Measurements from ENCODE around the gene FOXN1.

FOXN1 gene

DNA sequence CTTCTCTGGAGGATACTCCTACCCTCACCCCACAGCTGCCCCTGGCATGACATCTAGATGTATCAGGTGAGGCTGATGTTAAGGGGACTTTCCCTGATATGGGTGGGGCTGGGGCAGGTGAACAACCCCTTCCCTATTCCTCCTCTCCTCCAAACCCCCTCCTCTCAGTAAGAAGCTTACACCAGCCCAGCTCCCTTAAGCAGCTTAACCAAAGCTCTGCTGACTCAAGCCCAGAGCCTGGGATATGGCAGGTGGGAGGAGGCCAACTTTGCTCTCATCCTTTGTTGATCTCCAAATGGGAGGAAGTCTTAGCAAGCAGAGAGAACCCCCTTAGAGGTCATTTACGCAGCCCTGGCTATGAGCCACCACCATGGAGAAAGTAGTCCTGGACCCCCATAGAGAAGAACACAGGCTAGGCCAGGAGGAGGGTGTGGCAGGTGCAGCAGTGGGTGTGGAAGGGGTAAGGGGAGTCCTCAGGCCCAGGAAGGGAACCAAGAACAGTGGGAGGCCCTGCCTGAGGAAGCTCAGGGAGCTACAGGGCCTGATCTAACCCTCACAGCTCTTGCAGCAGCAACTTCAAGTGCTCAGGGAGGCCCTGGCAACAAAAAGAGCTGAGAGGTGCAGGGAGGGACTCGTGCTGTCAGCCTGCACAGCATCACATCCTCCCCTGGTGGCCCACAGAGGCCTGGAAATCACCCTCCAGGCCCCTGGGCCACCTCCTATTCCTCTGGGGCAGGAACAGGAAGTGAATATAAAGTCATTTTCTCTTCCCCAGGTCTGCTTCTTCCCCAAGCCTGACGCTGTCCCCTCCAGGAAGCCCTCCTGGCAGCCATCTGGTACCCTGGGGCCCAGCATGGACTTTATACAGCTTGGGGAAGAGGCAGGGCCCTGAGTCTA is 43.3 kb downstream of the FOXN1 start:
- peak overlapping the region; percentile 44 to 74 for H3K4me3 ChIP-seq (ENCODE audit: low read depth in 1 of 2, low read length in 1 of 2)
- peaks cover 34% of the 10 kb centered on the region for H3K36me3 ChIP-seq
- peak overlapping the region; percentile 95 for H3K27ac ChIP-seq
- TF ChIP-seq CTCF (IDR thresholded peaks at IDR 0.05) = no peak
- no peaks in the 10 kb centered on the region for H3K27me3 ChIP-seq
- peaks cover 59 to 66% of the 10 kb centered on the region in 2 experiments for H3K4me1 ChIP-seq (ENCODE audit: control insufficient read depth in 1 of 2, insufficient read depth in 1 of 2, low read depth in 1 of 2, low read length in 1 of 2)
- no peaks in the 10 kb centered on the region for H3K9me3 ChIP-seq

DNA sequence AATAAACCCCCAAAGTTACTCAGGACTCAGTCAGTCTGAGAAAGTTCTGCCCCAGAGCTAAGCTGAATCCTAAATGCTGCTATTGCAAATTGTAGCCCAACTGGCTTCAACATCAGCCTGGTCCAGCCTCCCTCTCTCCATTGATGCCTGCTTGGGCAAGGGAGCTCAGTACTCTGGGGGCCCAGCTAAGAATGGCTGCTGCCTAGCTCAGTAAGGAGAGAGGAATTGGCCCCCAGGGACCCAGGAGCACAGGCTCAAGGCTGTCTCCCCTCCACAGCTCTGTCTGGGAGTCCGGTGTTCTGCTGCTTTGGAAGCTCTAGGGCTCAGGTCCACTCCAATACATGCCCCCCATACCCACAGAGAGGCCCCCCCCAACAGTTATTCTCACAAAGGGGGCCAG is 44.7 kb downstream of the FOXN1 start:
- Histone ChIP-seq H3K9me3 (no peaks in the 10 kb centered on the region), H3K4me1 (ENCODE audit: control insufficient read depth in 1 of 2, insufficient read depth in 1 of 2, low read depth in 1 of 2, low read length in 1 of 2) (peaks cover 59 to 66% of the 10 kb centered on the region in 2 experiments), H3K27me3 (no peaks in the 10 kb centered on the region), H3K27ac (peak overlapping the region; percentile 86), H3K36me3 (peaks cover 46% of the 10 kb centered on the region), H3K4me3 (ENCODE audit: low read depth in 1 of 2, low read length in 1 of 2) (peak overlapping the region; percentile 74 to 99)
- TF ChIP-seq CTCF (IDR thresholded peaks at IDR 0.05) = no peak

DNA sequence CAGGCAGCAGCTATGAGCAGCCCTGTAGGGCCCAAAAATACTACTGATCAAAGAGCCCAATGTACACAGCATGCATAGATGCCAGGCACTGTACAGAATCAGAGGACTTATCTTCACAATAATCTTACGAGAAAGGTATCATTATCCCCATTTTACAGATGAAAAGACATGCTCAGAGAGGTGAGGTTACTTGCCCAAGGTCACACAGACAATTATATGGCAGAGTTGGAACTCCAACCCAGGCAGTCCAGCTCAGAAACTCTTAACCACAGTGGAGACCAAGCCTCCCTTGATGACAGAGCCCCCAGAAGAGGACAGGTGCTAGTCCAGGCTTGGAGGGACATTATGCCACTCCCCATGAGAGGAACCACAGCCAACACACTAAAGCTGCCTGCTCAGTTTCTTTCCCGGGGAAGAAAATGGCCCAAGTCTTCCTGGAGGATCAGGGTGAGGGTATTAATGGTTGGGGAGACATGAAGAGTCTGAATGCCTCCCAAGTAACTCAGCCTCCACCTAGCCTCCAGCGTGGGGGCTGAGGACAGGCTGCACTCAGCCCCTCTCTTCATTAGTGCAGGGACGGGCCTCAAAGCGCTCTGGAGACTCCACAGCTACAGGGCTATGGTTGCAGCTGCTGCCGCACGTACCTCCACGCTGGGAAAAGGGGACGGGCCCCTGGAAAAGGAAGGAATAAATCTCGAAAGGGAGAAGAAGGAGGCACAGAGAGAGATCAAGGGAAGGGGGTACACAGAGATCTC is 45.5 kb downstream of the FOXN1 start:
- Histone ChIP-seq H3K36me3 (peaks cover 46% of the 10 kb centered on the region), H3K4me1 (ENCODE audit: control insufficient read depth in 1 of 2, insufficient read depth in 1 of 2, low read depth in 1 of 2, low read length in 1 of 2) (peaks cover 57 to 63% of the 10 kb centered on the region in 2 experiments), H3K9me3 (no peaks in the 10 kb centered on the region), H3K27ac (peak overlapping the region; percentile 86), H3K27me3 (no peaks in the 10 kb centered on the region), H3K4me3 (ENCODE audit: low read depth in 1 of 2, low read length in 1 of 2) (peak overlapping the region; percentile 74 to 99)
- no peak for TF ChIP-seq CTCF (IDR thresholded peaks at IDR 0.05)

DNA sequence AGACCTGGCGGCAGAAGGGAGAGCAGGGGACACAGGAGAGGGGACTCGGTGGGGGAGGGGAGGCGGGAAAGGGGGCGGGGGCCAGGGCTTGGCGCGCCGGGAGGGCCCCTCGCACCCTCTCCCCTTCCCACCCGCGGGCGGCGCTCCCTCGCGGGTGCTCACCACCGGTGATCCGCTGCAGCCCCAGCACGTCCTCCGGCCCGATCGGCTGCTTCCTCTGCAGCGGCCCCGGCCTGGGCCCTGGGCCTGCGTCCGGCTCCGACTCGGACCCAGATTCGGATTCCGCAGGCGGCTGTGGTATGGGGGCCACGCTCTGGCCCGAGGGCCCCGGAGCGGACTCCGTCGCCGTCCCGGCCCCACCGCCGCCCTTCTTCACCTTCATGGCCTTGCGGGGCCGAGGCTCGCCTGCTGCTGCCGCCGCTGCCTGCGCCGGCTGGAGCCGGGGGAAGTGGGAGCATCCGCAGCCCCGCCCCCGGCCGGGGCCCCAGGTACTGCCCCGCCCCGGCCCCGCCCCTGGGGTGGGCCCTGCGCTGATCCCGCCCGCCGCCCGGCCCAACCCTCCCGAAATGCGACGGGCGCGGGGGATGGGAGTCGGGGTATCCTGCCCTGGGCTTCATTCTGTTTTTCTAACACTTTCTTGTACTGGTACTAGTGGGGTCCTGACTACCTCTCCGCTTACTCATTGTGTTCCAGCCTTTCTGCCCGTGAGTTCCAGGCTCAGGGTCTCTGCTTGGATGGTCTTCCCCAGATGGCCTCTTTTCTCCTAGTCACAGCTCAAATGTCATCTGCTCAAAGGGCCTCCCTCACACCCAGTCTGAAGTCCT is 46.2 kb downstream of the FOXN1 start, which contains the start of gene UNC119:
TSS of gene UNC119 (minus strand) at position 449 of the 824 bp plus-strand sequence. CDS start at position 382, 67 bp downstream.
- peaks cover 49 to 55% of the 10 kb centered on the region in 2 experiments for H3K4me1 ChIP-seq (ENCODE audit: control insufficient read depth in 1 of 2, insufficient read depth in 1 of 2, low read depth in 1 of 2, low read length in 1 of 2)
- H3K36me3 ChIP-seq = peaks cover 46% of the 10 kb centered on the region
- peak within 1 kb of the TSS; percentile 74 to 99 for H3K4me3 ChIP-seq (ENCODE audit: low read depth in 1 of 2, low read length in 1 of 2)
- no peaks in the 10 kb centered on the region for H3K9me3 ChIP-seq
- peak within 1 kb of the TSS; percentile 86 for H3K27ac ChIP-seq
- peak; percentile 30 for TF ChIP-seq CTCF (IDR thresholded peaks at IDR 0.05)
- no peaks in the 10 kb centered on the region for H3K27me3 ChIP-seq

- Histone ChIP-seq H3K36me3 (peaks cover 49% of the 10 kb centered on the region), H3K4me3 (ENCODE audit: low read depth in 1 of 2, low read length in 1 of 2) (peak overlapping the region; percentile 74 to 99), H3K4me1 (ENCODE audit: control insufficient read depth in 1 of 2, insufficient read depth in 1 of 2, low read depth in 1 of 2, low read length in 1 of 2) (peaks cover 43 to 49% of the 10 kb centered on the region in 2 experiments), H3K27ac (peak overlapping the region; percentile 86), H3K27me3 (no peaks in the 10 kb centered on the region), H3K9me3 (no peaks in the 10 kb centered on the region)
- TF ChIP-seq CTCF (IDR thresholded peaks at IDR 0.05) = no peak
These were observed 46.9 kb downstream of the FOXN1 start for GRCh38 chr17:28553000-28553505.
